WTC11 (cell line): ENCODE results near the gene THRA. TPM values are rescaled to one million over a fixed set of nuclear protein-coding genes. Genes with fewer than 3 reads are reported as not detected.

Experiments
- ARID4B ChIP-seq: sonication (generic); formaldehyde crosslinking; IDR thresholded peaks from 2 replicates; pipeline ENCODE4 v1.8.0; 2023; ENCODE audit warnings: missing genetic modification reagents, mild to moderate bottlenecking, borderline replicate concordance
- ATF2 ChIP-seq: sonication (generic); formaldehyde crosslinking; IDR thresholded peaks from 2 replicates; pipeline ENCODE4 v1.8.1; 2022; ENCODE audit warnings: low read depth, missing genetic modification reagents, borderline replicate concordance
- ATF6 ChIP-seq: sonication (generic); formaldehyde crosslinking; IDR thresholded peaks from 2 replicates; pipeline ENCODE4 v1.8.1; 2023; ENCODE audit warnings: mild to moderate bottlenecking, missing genetic modification reagents
- CREM ChIP-seq: sonication (generic); formaldehyde crosslinking; IDR thresholded peaks from 2 replicates; pipeline ENCODE4 v1.8.1; 2022; ENCODE audit warnings: mild to moderate bottlenecking, missing genetic modification reagents, moderate library complexity
- EMX1 ChIP-seq: fragments of 250-450 bp; sonication (Bioruptor Pico); IDR thresholded peaks from 2 replicates; pipeline ENCODE4 v1.8.0; 2021; ENCODE audit warnings: mild to moderate bottlenecking
- FOXK1 ChIP-seq: sonication (generic); formaldehyde crosslinking; IDR thresholded peaks from 2 replicates; pipeline ENCODE4 v1.8.0; 2022; ENCODE audit warnings: mild to moderate bottlenecking, moderate library complexity, missing genetic modification reagents
- GABPB1 ChIP-seq: sonication (generic); formaldehyde crosslinking; IDR thresholded peaks from 2 replicates; pipeline ENCODE4 v1.8.1; 2023; ENCODE audit warnings: mild to moderate bottlenecking, missing genetic modification reagents
- MLX ChIP-seq: sonication (generic); formaldehyde crosslinking; IDR thresholded peaks from 2 replicates; pipeline ENCODE4 v1.8.1; 2023; ENCODE audit warnings: mild to moderate bottlenecking, missing genetic modification reagents, moderate library complexity
- NR2C2 ChIP-seq: sonication (generic); formaldehyde crosslinking; IDR thresholded peaks from 2 replicates; pipeline ENCODE4 v1.8.0; 2022; ENCODE audit warnings: mild to moderate bottlenecking, missing genetic modification reagents
- NR3C1 ChIP-seq: sonication (generic); formaldehyde crosslinking; conservative IDR thresholded peaks from 2 replicates; pipeline ENCODE4 v1.8.1; 2023; ENCODE audit warnings: low read depth, mild to moderate bottlenecking, missing genetic modification reagents
- OVOL2 ChIP-seq: fragments of 250-450 bp; sonication (Bioruptor Pico); IDR thresholded peaks from 2 replicates; pipeline ENCODE4 v1.9.0; 2021; ENCODE audit warnings: mild to moderate bottlenecking, borderline replicate concordance
- PRDM15 ChIP-seq: sonication (generic); formaldehyde crosslinking; IDR thresholded peaks from 2 replicates; pipeline ENCODE4 v1.8.0; 2022; ENCODE audit warnings: missing genetic modification reagents
- PREB ChIP-seq: sonication (generic); formaldehyde crosslinking; IDR thresholded peaks from 2 replicates; pipeline ENCODE4 v1.8.1; 2022; ENCODE audit warnings: mild to moderate bottlenecking, missing genetic modification reagents, moderate library complexity, borderline replicate concordance
- SMAD4 ChIP-seq: sonication (generic); formaldehyde crosslinking; IDR thresholded peaks from 2 replicates; pipeline ENCODE4 v1.8.0; 2022; ENCODE audit warnings: mild to moderate bottlenecking, missing genetic modification reagents
- SOX15 ChIP-seq: fragments of 250-450 bp; sonication (Bioruptor Pico); IDR thresholded peaks from 2 replicates; pipeline ENCODE4 v1.9.0; 2021; ENCODE audit warnings: mild to moderate bottlenecking
- TEAD4 ChIP-seq: sonication (generic); formaldehyde crosslinking; IDR thresholded peaks from 2 replicates; pipeline ENCODE4 v1.8.0; 2022; ENCODE audit warnings: mild to moderate bottlenecking, missing genetic modification reagents
- USF2 ChIP-seq: sonication (generic); formaldehyde crosslinking; IDR thresholded peaks from 2 replicates; pipeline ENCODE4 v1.8.1; 2023; ENCODE audit warnings: mild to moderate bottlenecking, missing genetic modification reagents, moderate library complexity
- ZBTB21 ChIP-seq: sonication (generic); formaldehyde crosslinking; IDR thresholded peaks from 2 replicates; pipeline ENCODE4 v1.8.1; 2023; ENCODE audit warnings: mild to moderate bottlenecking, missing genetic modification reagents, borderline replicate concordance
- ZMAT4 ChIP-seq: fragments of 250-450 bp; sonication (Bioruptor Pico); IDR thresholded peaks from 2 replicates; pipeline ENCODE4 v1.9.0; 2021; ENCODE audit warnings: mild to moderate bottlenecking
- ZNF138 ChIP-seq: sonication (generic); formaldehyde crosslinking; conservative IDR thresholded peaks from 2 replicates; pipeline ENCODE4 v1.8.1; 2022; ENCODE audit warnings: mild to moderate bottlenecking, moderate library complexity, missing genetic modification reagents
- ZNF232 ChIP-seq: sonication (generic); formaldehyde crosslinking; IDR thresholded peaks from 2 replicates; pipeline ENCODE4 v1.8.0; 2022; ENCODE audit warnings: mild to moderate bottlenecking, missing genetic modification reagents
- ZNF317 ChIP-seq: sonication (generic); formaldehyde crosslinking; IDR thresholded peaks from 2 replicates; pipeline ENCODE4 v1.8.1; 2023; ENCODE audit warnings: low read depth, mild to moderate bottlenecking, moderate library complexity, missing genetic modification reagents, borderline replicate concordance
- ZNF396 ChIP-seq: fragments of 250-450 bp; sonication (Bioruptor Pico); IDR thresholded peaks from 2 replicates; pipeline ENCODE4 v1.8.0; 2021; ENCODE audit warnings: mild to moderate bottlenecking, moderate library complexity, borderline replicate concordance
- total RNA-seq: library from RNA; stranded (reverse); gene quantifications from 3 replicates; pipeline ENCODE4 v1.2.3, GENCODE V29; 2021

THRA gene
- total RNA-seq, 1 experiment from 2014 or later, result 15.9 TPM

GRCh38 chr17:40111221-40112128, 48.7 kb downstream of the THRA start (continued):
- TF ChIP-seq USF2 (CRISPR knock-in tag) (0 out of 2 replicates have a peak, but pooled peaks have one; percentile 20), FOXK1 (CRISPR knock-in tag) (no peak), NR2C2 (CRISPR knock-in tag) (no peak), TEAD4 (no peak), MLX (CRISPR knock-in tag) (no peak), GABPB1 (CRISPR knock-in tag) (peak; percentile 60), CREM (CRISPR knock-in tag) (no peak), ZNF232 (CRISPR knock-in tag) (no peak), ATF2 (CRISPR knock-in tag) (no peak), ZMAT4 (CRISPR knock-in tag) (no peak), ZBTB21 (CRISPR knock-in tag) (no peak), PREB (CRISPR knock-in tag) (no peak), ARID4B (no peak), PRDM15 (CRISPR knock-in tag) (no peak), ZNF138 (CRISPR knock-in tag) (no peak), OVOL2 (CRISPR knock-in tag) (no peak), ZNF396 (CRISPR knock-in tag) (no peak), EMX1 (CRISPR knock-in tag) (no peak), SOX15 (CRISPR knock-in tag) (no peak), ATF6 (no peak), ZNF317 (CRISPR knock-in tag) (no peak), SMAD4 (CRISPR knock-in tag) (no peak), NR3C1 (no peak)
